Endothelial cell of umbilical vein (primary cell): Measurements from ENCODE around the gene USP49. TPM values are rescaled to one million over a fixed set of nuclear protein-coding genes. Genes with fewer than 3 reads are reported as not detected.

Experiments used
- BruUV-seq: library from RNA; stranded (reverse); fragments of 400-500 nt; replicated peaks from 2 replicates; lab custom pipeline; 2021; lab: Mats Ljungman, UMichigan
- CTCF ChIA-PET: fragments of 300-600, 350-600 bp; sonication (Branson Sonifier 250); formaldehyde crosslinking; loops from one replicate; lab custom pipeline; 2021; ENCODE audit warnings: antibody characterized with exemption, inconsistent platforms; lab: Charles Lee
- POLR2A ChIA-PET: fragments of 300-600, 350-600 bp; sonication (Branson Sonifier 250); formaldehyde crosslinking; loops from one replicate; lab custom pipeline; 2021; ENCODE audit warnings: antibody characterized with exemption, inconsistent platforms; lab: Charles Lee
- DNase-seq: peaks from one replicate; pipeline ENCODE4 v3.0.0-alpha.2; 2011; ENCODE audit warnings: low read depth, low spot score
- FAIRE-seq: peaks from 2 replicates; lab custom pipeline; 2011; peaks lifted over from hg19 to GRCh38; lab: Jason Lieb, UNC
- H2AFZ ChIP-seq: 2 replicates; pipeline ENCODE4 v1.6.0; 2012; ENCODE audit warnings: low read depth, low read length, control low read depth, inconsistent platforms
- H3K27ac ChIP-seq: 2 replicates; pipeline ENCODE4 v1.5.1; 2011; ENCODE audit warnings: low read depth, mild to moderate bottlenecking, control low read depth, low read length, moderate library complexity; ENCODE audit not compliant: insufficient read depth
- H3K27me3 ChIP-seq, 2 experiments: 2 replicates each; pipeline versions ENCODE4 v1.6.0 to v1.6.1; 2011; ENCODE audit warnings: low read length in 2 of 2, mixed read lengths in 1 of 2; ENCODE audit not compliant: control insufficient read depth in 2 of 2, insufficient read depth in 2 of 2
- H3K36me3 ChIP-seq, 2 experiments: 2 replicates in 1 of 2; 3 replicates in 1 of 2; pipeline ENCODE4 v1.5.1; 2011; ENCODE audit warnings: low read length in 2 of 2, mild to moderate bottlenecking in 1 of 2, moderate library complexity in 1 of 2; ENCODE audit not compliant: control insufficient read depth in 2 of 2, insufficient read depth in 2 of 2; ENCODE audit errors: extremely low read depth in 1 of 2
- H3K4me1 ChIP-seq: 3 replicates; pipeline ENCODE4 v1.5.1; 2011; ENCODE audit warnings: mild to moderate bottlenecking, low read length; ENCODE audit not compliant: control insufficient read depth, insufficient read depth; ENCODE audit errors: extremely low read depth
- H3K4me2 ChIP-seq: 2 replicates; pipeline ENCODE4 v1.6.1; 2011; ENCODE audit warnings: low read length, control low read depth, mixed read lengths; ENCODE audit not compliant: insufficient read depth
- H3K4me3 ChIP-seq, 3 experiments: fragments of 200-600 bp in 1 of 3; sonication (generic), shearing (Covaris generic) in 1 of 3; replicated peaks in 1 of 3; 2 replicates each; pipeline ENCODE4 v1.5.1; 2011 to 2016; ENCODE audit warnings: control low read depth in 3 of 3, low read length in 3 of 3, mild to moderate bottlenecking in 2 of 3, inconsistent platforms in 1 of 3, low read depth in 1 of 3, moderate library complexity in 1 of 3; ENCODE audit not compliant: insufficient read depth in 1 of 3
- H3K79me2 ChIP-seq: 2 replicates; pipeline ENCODE4 v1.6.0; 2012; ENCODE audit warnings: low read length, inconsistent platforms; ENCODE audit not compliant: control insufficient read depth, insufficient read depth
- H3K9ac ChIP-seq: replicated peaks from 2 replicates; pipeline ENCODE3; 2011; ENCODE audit warnings: low read length, control low read depth; ENCODE audit not compliant: insufficient read depth; ENCODE audit errors: extremely low read depth
- H3K9me1 ChIP-seq: replicated peaks from 3 replicates; pipeline ENCODE4 v1.6.0; 2011; ENCODE audit warnings: mild to moderate bottlenecking, low read length; ENCODE audit not compliant: control insufficient read depth, insufficient read depth; ENCODE audit errors: extremely low read depth
- H3K9me3 ChIP-seq: replicated peaks from 2 replicates; pipeline ENCODE4 v1.5.1; 2012; ENCODE audit warnings: low read length, inconsistent platforms; ENCODE audit not compliant: control insufficient read depth, insufficient read depth
- H4K20me1 ChIP-seq: replicated peaks from 2 replicates; pipeline ENCODE3; 2011; ENCODE audit warnings: mild to moderate bottlenecking, low read length; ENCODE audit not compliant: control insufficient read depth, insufficient read depth; ENCODE audit errors: extremely low read depth
- JUN ChIP-seq: IDR thresholded peaks from 2 replicates; pipeline ENCODE4 v1.6.1; 2011; ENCODE audit warnings: borderline replicate concordance, low read depth; ENCODE audit not compliant: insufficient read length, insufficient read depth
- POLR2A ChIP-seq: IDR thresholded peaks from 2 replicates; pipeline ENCODE4 v1.6.1; 2012; ENCODE audit warnings: low read depth, mild to moderate bottlenecking, control low read depth, low read length
- dilution Hi-C: fragments of 300-500 bp; cut with MboI; formaldehyde crosslinking; loops from one replicate; pipeline ENCODE4 v1.15.0; 2019; ENCODE audit warnings: low sequenced_read_pairs; ENCODE audit not compliant: extremely low pct_ligation_motif_present
- intact Hi-C: fragments of 100-400 bp; cut with micrococcal nuclease; formaldehyde crosslinking; loops from one replicate; pipeline ENCODE4 v1.10.0; 2022
- polyA plus RNA-seq, 4 experiments: library from polyadenylated mRNA; depleted of rRNA in 3 of 4; stranded (reverse) in 3 of 4; unstranded in 1 of 4; fragments of >200 nt; gene quantifications; 2 replicates each; pipeline versions ENCODE4 v1.2.1 to v1.2.3, GENCODE V29; 2011 to 2012; ENCODE audit warnings: missing spikeins in 1 of 4
- total RNA-seq: library from RNA; stranded (reverse); gene quantifications from 2 replicates; pipeline ENCODE4 v1.2.3, GENCODE V29; 2021
- TF ChIP-seq, protein P1 (sequence below), 2 donors: IDR thresholded peaks; 1 replicate in 1 of 2; 2 replicates in 1 of 2; pipeline ENCODE4 v1.5.1; 2011; ENCODE audit warnings: low read length in 2 of 2, mild to moderate bottlenecking in 2 of 2, moderate library complexity in 2 of 2, control low read depth in 1 of 2, inconsistent platforms in 1 of 2, low read depth in 1 of 2; ENCODE audit not compliant: insufficient read depth in 1 of 2; ENCODE audit errors: extremely low read depth in 1 of 2

USP49 gene
- total and polyA plus RNA-seq, 2 donors (not counting 3 experiments of a cell fraction or from before 2014, with no cell fraction given): 2.4 to 4.1 TPM

DNA sequence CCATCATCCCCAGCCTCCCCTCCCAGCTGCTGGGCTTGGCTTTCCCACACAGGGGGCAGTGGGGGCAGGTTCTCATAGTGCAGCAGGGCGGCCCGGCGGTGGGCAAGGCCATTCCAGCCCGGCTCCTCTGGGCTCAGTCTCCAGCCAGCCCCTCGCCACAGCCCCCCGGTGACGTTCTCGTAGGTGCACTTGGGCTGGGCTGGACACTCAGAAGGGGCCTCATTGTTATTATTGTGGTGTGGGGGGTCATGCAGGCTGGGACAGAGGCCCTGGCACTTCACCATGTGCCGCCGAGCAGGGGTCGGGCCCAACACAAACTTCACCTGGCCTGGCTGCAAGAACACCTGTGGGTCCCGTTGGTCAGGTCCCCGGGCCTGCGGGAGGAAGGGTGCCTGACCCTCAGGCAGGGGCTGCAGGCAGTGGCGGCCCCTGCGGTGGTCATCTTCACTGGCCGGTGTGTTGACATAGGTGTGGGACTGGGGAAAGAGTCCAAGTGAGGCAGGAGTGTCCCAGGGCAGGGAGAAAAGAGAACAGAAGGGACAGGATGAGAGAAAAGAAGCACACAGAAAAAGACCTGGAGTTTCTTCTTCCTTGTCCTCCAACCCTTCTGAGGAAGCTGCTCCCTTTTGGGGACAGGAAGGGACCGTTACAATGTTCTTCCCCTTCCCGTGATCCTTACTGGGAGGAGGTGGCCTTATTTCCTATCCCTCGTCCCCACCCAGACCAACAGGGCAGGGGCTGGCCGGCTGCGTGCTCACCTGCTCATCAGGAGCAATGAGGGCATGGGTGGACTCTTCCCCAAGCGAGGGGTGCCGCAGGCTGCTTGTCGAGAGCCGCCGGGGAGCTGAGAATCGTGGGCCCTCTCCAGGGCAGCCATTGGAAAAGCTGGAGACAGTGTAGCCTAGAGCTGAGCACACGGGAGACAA, 123.9 kb downstream of the USP49 start:
- ChIA-PET POLR2A (no interaction called here), CTCF (interaction anchor here (1.4 kb wide), 1 partner anchor 88 kb away, joined by 3 read pairs; no protein-coding TSS in a partner anchor)
- Histone ChIP-seq H3K4me1 (peaks cover 3% of the 10 kb centered on the region), H3K9me3 (no peaks in the 10 kb centered on the region), H3K36me3 (peaks cover 3 to 15% of the 10 kb centered on the region in 2 experiments), H3K4me2 (no peak overlapping the region), H3K9me1 (no peaks in the 10 kb centered on the region), H2AFZ (no peak overlapping the region), H4K20me1 (no peaks in the 10 kb centered on the region), H3K27ac (no peak overlapping the region), H3K9ac (no peak overlapping the region), H3K27me3 (no peaks in the 10 kb centered on the region), H3K79me2 (no peaks in the 10 kb centered on the region), H3K4me3 (no peak overlapping the region)
- intact Hi-C loops: no loop called here
- TF ChIP-seq, protein P1, sequence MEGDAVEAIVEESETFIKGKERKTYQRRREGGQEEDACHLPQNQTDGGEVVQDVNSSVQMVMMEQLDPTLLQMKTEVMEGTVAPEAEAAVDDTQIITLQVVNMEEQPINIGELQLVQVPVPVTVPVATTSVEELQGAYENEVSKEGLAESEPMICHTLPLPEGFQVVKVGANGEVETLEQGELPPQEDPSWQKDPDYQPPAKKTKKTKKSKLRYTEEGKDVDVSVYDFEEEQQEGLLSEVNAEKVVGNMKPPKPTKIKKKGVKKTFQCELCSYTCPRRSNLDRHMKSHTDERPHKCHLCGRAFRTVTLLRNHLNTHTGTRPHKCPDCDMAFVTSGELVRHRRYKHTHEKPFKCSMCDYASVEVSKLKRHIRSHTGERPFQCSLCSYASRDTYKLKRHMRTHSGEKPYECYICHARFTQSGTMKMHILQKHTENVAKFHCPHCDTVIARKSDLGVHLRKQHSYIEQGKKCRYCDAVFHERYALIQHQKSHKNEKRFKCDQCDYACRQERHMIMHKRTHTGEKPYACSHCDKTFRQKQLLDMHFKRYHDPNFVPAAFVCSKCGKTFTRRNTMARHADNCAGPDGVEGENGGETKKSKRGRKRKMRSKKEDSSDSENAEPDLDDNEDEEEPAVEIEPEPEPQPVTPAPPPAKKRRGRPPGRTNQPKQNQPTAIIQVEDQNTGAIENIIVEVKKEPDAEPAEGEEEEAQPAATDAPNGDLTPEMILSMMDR (IDR thresholded peaks at IDR 0.05; ENCODE audit: extremely low read depth in 1 of 2, insufficient read depth in 1 of 2, low read depth in 1 of 2, low read length in 2 of 2): no peak
- TF ChIP-seq POLR2A: no peak
- TF ChIP-seq JUN: no peak
- BruUV-seq: no TSS peak
- no peak for FAIRE-seq
- DNase-seq: no peak
- dilution Hi-C loops: no loop called here
